A549 (cell line): ENCODE measurements around the gene ANAPC5. TPM values are rescaled to one million over a fixed set of nuclear protein-coding genes. Genes with fewer than 3 reads are reported as not detected.

Source experiments
- ATAC-seq, 2 experiments: fragments of 200-7000 bp in 1 of 2; fragments of >200 bp in 1 of 2; cut with Nextera tagmentation in 1 of 2; cut with Tn5 transposase in 1 of 2; 3 replicates each; pipeline versions ENCODE4 v1.8.0 to v1.9.1; 2018 to 2020; ENCODE audit warnings: mild to moderate bottlenecking in 1 of 2, moderate library complexity in 1 of 2
- CTCF ChIA-PET: fragments of 300-600 bp; sonication (Branson Sonifier 250); formaldehyde crosslinking; extraction: SDS; loops from one replicate; lab custom pipeline; 2021; ENCODE audit warnings: antibody characterized with exemption, inconsistent platforms; lab: Yijun Ruan, JAX
- POLR2A ChIA-PET: fragments of 350-600 bp; formaldehyde crosslinking; extraction: SDS; loops from one replicate; lab custom pipeline; 2021; ENCODE audit warnings: antibody characterized with exemption, inconsistent platforms; lab: Yijun Ruan, JAX
- DNase-seq, 2 experiments: peaks; one replicate each; pipeline versions ENCODE4 v3.0.0 to v3.0.0-alpha.2; 2011 to 2016; ENCODE audit warnings: low read depth in 1 of 2, low spot score in 1 of 2
- FAIRE-seq: peaks from 2 replicates; lab custom pipeline; 2011; peaks lifted over from hg19 to GRCh38; lab: Jason Lieb, UNC
- H3K27ac ChIP-seq, 2 experiments: fragments of >200 bp; sonication (Bioruptor Twin); formaldehyde crosslinking; 3 replicates each; pipeline ENCODE4 v1.5.1; 2016 to 2017
- H3K4me1 ChIP-seq: fragments of >200 bp; sonication (Bioruptor Twin); formaldehyde crosslinking; 3 replicates; pipeline ENCODE4 v1.6.1; 2016
- H3K4me2 ChIP-seq: fragments of >200 bp; sonication (Bioruptor Twin); formaldehyde crosslinking; 3 replicates; pipeline ENCODE4 v1.6.1; 2016
- H3K4me3 ChIP-seq: fragments of >200 bp; sonication (Bioruptor Twin); formaldehyde crosslinking; 3 replicates; pipeline ENCODE4 v1.5.1; 2016
- H3K9me3 ChIP-seq: fragments of >200 bp; sonication (Bioruptor Twin); formaldehyde crosslinking; 3 replicates; pipeline ENCODE4 v1.6.1; 2016
- ATOH8 ChIP-seq: fragments of 250-450 bp; sonication (Bioruptor Pico); IDR thresholded peaks from 2 replicates; pipeline ENCODE4 v1.5.0; 2020; ENCODE audit warnings: low read depth, mild to moderate bottlenecking, moderate library complexity
- BHLHE40 ChIP-seq: IDR thresholded peaks from 2 replicates; pipeline ENCODE4 v1.6.1; 2012; ENCODE audit warnings: low read depth, low read length, inconsistent platforms
- CBX8 ChIP-seq: fragments of 200-600 bp; sonication (generic); IDR thresholded peaks from 2 replicates; pipeline ENCODE4 v1.6.1; 2016
- CEBPB ChIP-seq, 2 experiments: fragments of >200 bp in 1 of 2; sonication (Bioruptor Twin) in 1 of 2; formaldehyde crosslinking in 1 of 2; IDR thresholded peaks; 2 replicates each; pipeline ENCODE4 v1.6.1; 2012 to 2016
- CHD2 ChIP-seq: fragments of 150-350 bp; IDR thresholded peaks from 2 replicates; pipeline ENCODE4 v1.6.1; 2014; ENCODE audit warnings: low read length; ENCODE audit not compliant: partially characterized antibody
- CHD4 ChIP-seq: fragments of 200-600 bp; sonication (generic); IDR thresholded peaks from 2 replicates; pipeline ENCODE4 v1.6.1; 2016; ENCODE audit warnings: antibody characterized with exemption, mild to moderate bottlenecking, borderline replicate concordance
- EHMT2 ChIP-seq: fragments of 200-600 bp; sonication (generic); IDR thresholded peaks from 2 replicates; pipeline ENCODE4 v1.6.1; 2016; ENCODE audit warnings: antibody characterized with exemption, low read depth, mild to moderate bottlenecking, moderate library complexity
- GATA3 ChIP-seq: IDR thresholded peaks from 2 replicates; pipeline ENCODE4 v1.6.1; 2012; ENCODE audit warnings: borderline replicate concordance
- HDAC2 ChIP-seq: fragments of 200-600 bp; sonication (generic); IDR thresholded peaks from 2 replicates; pipeline ENCODE4 v1.6.1; 2016
- HOXB5 ChIP-seq: fragments of 250-450 bp; sonication (Bioruptor Pico); IDR thresholded peaks from 2 replicates; pipeline ENCODE4 v1.5.0; 2020; ENCODE audit warnings: mild to moderate bottlenecking, moderate library complexity
- JUNB ChIP-seq: fragments of >200 bp; sonication (Bioruptor Twin); formaldehyde crosslinking; IDR thresholded peaks from 2 replicates; pipeline ENCODE4 v1.6.1; 2016
- KDM1A ChIP-seq: fragments of 200-600 bp; sonication (generic); IDR thresholded peaks from 2 replicates; pipeline ENCODE4 v1.6.1; 2016; ENCODE audit warnings: low read depth, mild to moderate bottlenecking
- MAFK ChIP-seq: fragments of 450-650 bp; IDR thresholded peaks from 2 replicates; pipeline ENCODE4 v1.6.1; 2014; ENCODE audit not compliant: partially characterized antibody
- NFE2L2 ChIP-seq: fragments of 150-350 bp; conservative IDR thresholded peaks from 2 replicates; pipeline ENCODE4 v1.6.1; 2014; ENCODE audit warnings: low read length
- NPAS2 ChIP-seq: fragments of 250-450 bp; sonication (Bioruptor Pico); IDR thresholded peaks from 2 replicates; pipeline ENCODE4 v1.8.0; 2022; ENCODE audit warnings: mild to moderate bottlenecking, moderate library complexity, borderline replicate concordance
- NR3C1 ChIP-seq: fragments of >200 bp; sonication (Bioruptor Twin); formaldehyde crosslinking; IDR thresholded peaks from 3 replicates; pipeline ENCODE4 v1.6.1; 2017
- PBX3 ChIP-seq: IDR thresholded peaks from 2 replicates; pipeline ENCODE4 v1.6.1; 2012
- POLR2AphosphoS2 ChIP-seq: conservative IDR thresholded peaks from 2 replicates; pipeline ENCODE4 v1.6.1; 2012; ENCODE audit warnings: low read length, improper control_type of control experiment, inconsistent platforms
- RAD21 ChIP-seq, 2 experiments: fragments of >200 bp in 1 of 2; sonication (Bioruptor Twin) in 1 of 2; formaldehyde crosslinking in 1 of 2; IDR thresholded peaks in 1 of 2; conservative IDR thresholded peaks in 1 of 2; 2 replicates in 1 of 2; 3 replicates in 1 of 2; pipeline ENCODE4 v1.6.1; 2012 to 2018; ENCODE audit warnings: inconsistent platforms in 1 of 2
- RFX5 ChIP-seq: fragments of 450-650 bp; IDR thresholded peaks from 2 replicates; pipeline ENCODE4 v1.7.1; 2014; ENCODE audit warnings: antibody characterized with exemption, mild to moderate bottlenecking, moderate library complexity
- ZC3H11A ChIP-seq: fragments of 450-650 bp; IDR thresholded peaks from 2 replicates; pipeline ENCODE4 v1.6.1; 2014; ENCODE audit warnings: antibody characterized with exemption, mild to moderate bottlenecking
- ZSCAN20 ChIP-seq: fragments of 250-450 bp; sonication (Bioruptor Pico); IDR thresholded peaks from 2 replicates; pipeline ENCODE4 v1.8.0; 2022; ENCODE audit warnings: mild to moderate bottlenecking, moderate library complexity
- WGBS: methylation state at CpG from one replicate; pipeline ENCODE4 v1.1.6; 2017; ENCODE audit errors: missing lambda C conversion rate; 5-methylcytosine and 5-hydroxymethylcytosine counted together
- polyA plus RNA-seq, 4 experiments: library from polyadenylated mRNA; depleted of rRNA in 3 of 4; stranded (reverse); fragments of >200 nt; fragmentation: RNase III in 1 of 4; extraction: RNeasy Plus Mini Kit Qiagen cat#74134 plus additional on column Dnase treatment in 1 of 4; gene quantifications; 2 replicates in 3 of 4; 3 replicates in 1 of 4; pipeline ENCODE4 v1.2.3, GENCODE V29; 2011 to 2017
- TF ChIP-seq, protein P1 (sequence below): fragments of 150-350 bp; IDR thresholded peaks from 2 replicates; pipeline ENCODE4 v1.6.1; 2014; ENCODE audit warnings: low read depth, mild to moderate bottlenecking, low read length
- TF ChIP-seq, protein P2 (sequence below): fragments of 250-450 bp; sonication (Bioruptor Pico); IDR thresholded peaks from 2 replicates; pipeline ENCODE4 v1.5.0; 2021; ENCODE audit warnings: mild to moderate bottlenecking, moderate library complexity, borderline replicate concordance

ANAPC5 gene
- polyA plus RNA-seq, 2 of the 4 experiments (the other 2 are of a cell fraction): 91.6 to 225 TPM

GRCh38 chr12:121365416-121366062, 13.3 kb upstream of the ANAPC5 start:
- 52% methylated on average over 5 of the region's 5 CpGs for WGBS
- ChIA-PET CTCF (interaction anchor here (1.1 to 1.9 kb wide), 3 partner anchors 7 to 78 kb away, joined by 3 to 6 read pairs (median 3); no protein-coding TSS in a partner anchor), POLR2A (no interaction called here)
- ATAC-seq: peak in 1 of 2 experiments; percentile 21; a peak in 1 of 6 replicates
- Histone ChIP-seq H3K4me2 (no peak overlapping the region), H3K9me3 (no peaks in the 10 kb centered on the region), H3K4me3 (no peak overlapping the region), H3K4me1 (no peaks in the 10 kb centered on the region), H3K27ac (no peak overlapping the region)
- DNase-seq: no peak
- no peak for FAIRE-seq
- no peak for TF ChIP-seq ZC3H11A
- no peak for TF ChIP-seq JUNB
- TF ChIP-seq BHLHE40: no peak
- TF ChIP-seq EHMT2: no peak
- TF ChIP-seq CEBPB (IDR thresholded peaks at IDR 0.05): no peak
- TF ChIP-seq GATA3: no peak
- TF ChIP-seq MAFK: peak; percentile 85

GRCh38 chr12:121364683-121365121, 12.5 kb upstream of the ANAPC5 start:
- 30% methylated on average over 5 of the region's 5 CpGs for WGBS
- POLR2A ChIA-PET: no interaction called here
- Histone ChIP-seq H3K4me2 (0 out of 3 replicates have a peak overlapping the region, but pooled peaks have one; percentile 18), H3K27ac (no peak overlapping the region), H3K9me3 (no peaks in the 10 kb centered on the region), H3K4me3 (no peak overlapping the region), H3K4me1 (no peaks in the 10 kb centered on the region)
- CTCF ChIA-PET: interaction anchor here (1.4 to 1.9 kb wide), 2 partner anchors 16 to 79 kb away, joined by 3 to 6 read pairs; no protein-coding TSS in a partner anchor
- FAIRE-seq: no peak
- DNase-seq: no peak
- TF ChIP-seq JUNB: no peak
- TF ChIP-seq RFX5: no peak
- TF ChIP-seq CBX8: no peak
- peak; percentile 19 to 44; a peak in 3 of 6 replicates for ATAC-seq

GRCh38 chr12:121358073-121358472, 5.9 kb upstream of the ANAPC5 start:
- H3K4me2 ChIP-seq: no peak overlapping the region; the same call in 2 of the 3 replicates
- CTCF ChIA-PET: interaction anchor here (1.2 kb wide), 1 partner anchor 8 kb away, joined by 3 read pairs; no protein-coding TSS in a partner anchor
- WGBS: 11% methylated on average over 3 of the region's 3 CpGs
- no peak overlapping the region for H3K4me3 ChIP-seq
- ATAC-seq (peak in 1 of 2 experiments; percentile 29; a peak in 3 of 6 replicates), FAIRE-seq (no peak), DNase-seq (no peak)
- POLR2A ChIA-PET: no interaction called here
- no peak overlapping the region for H3K27ac ChIP-seq
- H3K9me3 ChIP-seq: no peaks in the 10 kb centered on the region
- H3K4me1 ChIP-seq: peaks cover 2% of the 10 kb centered on the region; the same call in 2 of the 3 replicates
- TF ChIP-seq ZC3H11A (no peak), NPAS2 (no peak)

DNA sequence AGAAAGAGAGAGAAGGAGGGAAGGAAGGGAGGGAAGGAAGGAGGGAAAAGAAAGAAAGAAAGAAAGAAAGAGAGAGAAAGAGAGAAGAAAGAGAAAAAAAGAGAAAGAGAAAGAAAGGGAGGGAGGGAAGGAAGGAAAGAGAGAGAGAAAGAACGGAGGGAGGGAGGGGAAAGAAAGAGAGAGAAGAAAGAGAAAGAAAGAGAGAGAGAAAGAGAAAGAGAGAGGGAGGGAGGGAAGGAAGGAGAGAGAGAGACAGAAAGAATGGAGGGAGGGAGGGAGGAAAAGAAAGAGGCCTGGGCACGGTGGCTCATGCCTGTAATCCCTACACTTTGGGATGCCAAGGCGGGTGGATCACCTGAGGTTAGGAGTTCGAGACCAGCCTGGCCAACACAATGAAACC, 5.1 kb upstream of the ANAPC5 start:
- H3K4me2 ChIP-seq: no peak overlapping the region
- ChIA-PET POLR2A (no interaction called here), CTCF (interaction anchor here (1.2 kb wide), 1 partner anchor 9 kb away, joined by 3 read pairs; no protein-coding TSS in a partner anchor)
- H3K27ac ChIP-seq: no peak overlapping the region
- 45% methylated on average over 4 of the region's 4 CpGs for WGBS
- peaks cover 3% of the 10 kb centered on the region; the same call in 2 of the 3 replicates for H3K4me1 ChIP-seq
- TF ChIP-seq, protein P1, sequence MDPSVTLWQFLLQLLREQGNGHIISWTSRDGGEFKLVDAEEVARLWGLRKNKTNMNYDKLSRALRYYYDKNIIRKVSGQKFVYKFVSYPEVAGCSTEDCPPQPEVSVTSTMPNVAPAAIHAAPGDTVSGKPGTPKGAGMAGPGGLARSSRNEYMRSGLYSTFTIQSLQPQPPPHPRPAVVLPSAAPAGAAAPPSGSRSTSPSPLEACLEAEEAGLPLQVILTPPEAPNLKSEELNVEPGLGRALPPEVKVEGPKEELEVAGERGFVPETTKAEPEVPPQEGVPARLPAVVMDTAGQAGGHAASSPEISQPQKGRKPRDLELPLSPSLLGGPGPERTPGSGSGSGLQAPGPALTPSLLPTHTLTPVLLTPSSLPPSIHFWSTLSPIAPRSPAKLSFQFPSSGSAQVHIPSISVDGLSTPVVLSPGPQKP: no peak
- TF ChIP-seq ATOH8 (CRISPR knock-in tag) (no peak), HOXB5 (CRISPR knock-in tag) (no peak), CHD2 (no peak), RFX5 (no peak), ZC3H11A (no peak), NR3C1 (no peak), NFE2L2 (no peak), POLR2AphosphoS2 (no peak), ZSCAN20 (CRISPR knock-in tag) (no peak), KDM1A (no peak), CHD4 (no peak), HDAC2 (no peak), JUNB (no peak), PBX3 (no peak), RAD21 (conservative IDR thresholded peaks at IDR 0.05 in 1 of 2, IDR thresholded peaks at IDR 0.05 in 1 of 2) (no peak)
- TF ChIP-seq, protein P2, sequence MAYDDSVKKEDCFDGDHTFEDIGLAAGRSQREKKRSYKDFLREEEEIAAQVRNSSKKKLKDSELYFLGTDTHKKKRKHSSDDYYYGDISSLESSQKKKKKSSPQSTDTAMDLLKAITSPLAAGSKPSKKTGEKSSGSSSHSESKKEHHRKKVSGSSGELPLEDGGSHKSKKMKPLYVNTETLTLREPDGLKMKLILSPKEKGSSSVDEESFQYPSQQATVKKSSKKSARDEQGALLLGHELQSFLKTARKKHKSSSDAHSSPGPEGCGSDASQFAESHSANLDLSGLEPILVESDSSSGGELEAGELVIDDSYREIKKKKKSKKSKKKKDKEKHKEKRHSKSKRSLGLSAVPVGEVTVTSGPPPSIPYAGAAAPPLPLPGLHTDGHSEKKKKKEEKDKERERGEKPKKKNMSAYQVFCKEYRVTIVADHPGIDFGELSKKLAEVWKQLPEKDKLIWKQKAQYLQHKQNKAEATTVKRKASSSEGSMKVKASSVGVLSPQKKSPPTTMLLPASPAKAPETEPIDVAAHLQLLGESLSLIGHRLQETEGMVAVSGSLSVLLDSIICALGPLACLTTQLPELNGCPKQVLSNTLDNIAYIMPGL (CRISPR knock-in tag): no peak
- TF ChIP-seq, all 56 proteins: peak for 0
- Histone ChIP-seq H3K4me3 (no peak overlapping the region), H3K9me3 (no peaks in the 10 kb centered on the region)
- FAIRE-seq (no peak), DNase-seq (no peak), ATAC-seq (no peak)
